HPDE6-E6E7 (cell line): Measurements from ENCODE around the gene MINDY3.

Experiments
- DNase-seq: peaks from one replicate; pipeline ENCODE4 v3.0.0; 2011; ENCODE audit warnings: missing footprints; ENCODE audit errors: extremely low spot score

Gene MINDY3

DNA sequence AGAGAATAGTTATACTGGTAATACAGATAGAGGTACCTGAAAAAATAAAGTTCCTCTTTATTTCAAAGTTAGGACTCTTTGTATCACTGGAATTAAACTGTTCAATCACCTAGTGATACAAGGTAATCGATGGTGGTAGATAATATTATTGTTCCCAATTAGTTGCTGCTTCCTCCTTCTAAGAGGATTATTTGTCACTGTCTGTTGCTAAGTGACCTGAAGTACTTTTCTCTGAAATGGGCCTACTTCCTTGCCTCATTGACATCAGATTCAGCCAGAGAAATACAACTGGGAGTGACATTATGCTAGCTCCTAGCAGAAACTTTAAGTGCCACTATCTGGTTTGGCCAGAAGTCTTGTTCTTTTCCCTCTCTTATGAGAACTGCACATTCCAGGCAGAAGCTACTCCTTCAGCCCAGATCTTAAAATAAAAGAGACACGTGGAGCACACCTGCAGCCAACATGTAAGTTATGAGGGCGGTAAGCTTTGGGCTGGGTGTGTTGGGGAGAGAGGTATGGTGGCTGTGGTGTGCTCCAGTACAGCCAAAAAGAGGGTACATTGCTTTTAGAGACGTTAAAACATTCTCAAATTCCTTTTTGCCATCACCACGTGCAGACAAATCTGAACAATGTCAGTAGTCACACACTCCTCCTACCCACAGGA is 54.8 kb downstream of the MINDY3 start:
- DNase-seq: no peak

DNA sequence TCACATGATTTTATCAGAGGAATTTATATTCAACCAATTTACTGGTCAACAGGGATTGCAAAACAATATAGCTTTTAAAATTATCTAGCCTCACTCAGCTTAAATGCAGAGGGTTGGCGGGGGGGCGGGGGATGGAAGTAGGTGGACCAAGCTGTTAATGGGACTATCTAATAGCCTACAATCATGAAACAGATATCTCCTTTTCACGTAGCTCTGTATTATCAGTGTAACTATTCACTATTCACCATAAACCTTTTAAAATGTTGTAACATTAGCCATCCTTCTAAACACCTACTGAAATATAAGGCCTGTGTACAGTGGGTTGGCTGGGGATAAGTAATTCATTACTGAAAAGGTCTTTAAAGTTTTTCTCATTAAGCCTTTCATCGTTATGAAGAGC is 56.2 kb downstream of the MINDY3 start:
- no peak for DNase-seq

DNA sequence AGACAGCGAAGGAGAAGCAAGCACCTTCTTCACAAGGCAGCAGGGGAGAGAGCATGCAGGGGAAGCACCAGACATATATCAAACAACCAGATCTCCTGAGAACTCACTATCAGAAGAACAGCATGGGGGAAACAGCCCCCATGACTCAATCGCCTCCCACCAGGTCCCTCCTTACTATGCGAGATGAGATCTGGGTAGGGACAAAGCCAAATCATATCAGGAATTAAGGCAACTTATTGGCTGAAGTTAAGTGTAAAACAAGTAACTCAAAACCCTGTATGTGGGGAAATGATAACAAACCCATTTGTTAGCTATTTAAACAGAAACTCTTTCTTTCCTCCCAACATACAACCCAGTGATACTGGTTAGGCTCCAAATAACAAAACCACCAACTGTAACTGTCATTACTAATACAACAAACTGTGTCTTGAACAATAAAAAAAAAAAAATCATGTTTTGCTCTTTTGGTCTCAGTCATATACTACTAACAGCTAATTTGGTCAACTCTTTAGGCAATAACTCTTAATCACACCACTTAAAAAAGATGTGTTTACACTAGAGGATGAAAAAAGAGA is 57.8 kb downstream of the MINDY3 start:
- DNase-seq: no peak

DNA sequence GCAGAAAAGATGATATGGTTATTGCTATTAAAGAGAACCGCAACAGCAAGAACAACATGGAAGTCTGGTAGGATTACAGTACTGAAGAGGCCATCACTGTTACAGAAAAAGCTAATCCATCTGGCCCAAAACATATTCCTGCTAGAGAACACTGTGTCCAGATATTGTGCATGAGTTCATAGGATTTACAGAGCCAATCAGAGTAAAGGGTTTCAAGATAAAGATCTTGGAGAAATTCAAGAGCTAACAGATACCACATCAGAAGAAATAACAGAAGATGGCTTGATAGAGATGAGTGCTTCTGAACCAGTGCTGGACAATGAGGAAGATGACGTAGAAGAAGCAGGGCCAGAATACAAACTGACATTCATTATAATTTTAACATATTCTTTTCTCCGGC is 58.7 kb downstream of the MINDY3 start:
- DNase-seq: no peak

DNA sequence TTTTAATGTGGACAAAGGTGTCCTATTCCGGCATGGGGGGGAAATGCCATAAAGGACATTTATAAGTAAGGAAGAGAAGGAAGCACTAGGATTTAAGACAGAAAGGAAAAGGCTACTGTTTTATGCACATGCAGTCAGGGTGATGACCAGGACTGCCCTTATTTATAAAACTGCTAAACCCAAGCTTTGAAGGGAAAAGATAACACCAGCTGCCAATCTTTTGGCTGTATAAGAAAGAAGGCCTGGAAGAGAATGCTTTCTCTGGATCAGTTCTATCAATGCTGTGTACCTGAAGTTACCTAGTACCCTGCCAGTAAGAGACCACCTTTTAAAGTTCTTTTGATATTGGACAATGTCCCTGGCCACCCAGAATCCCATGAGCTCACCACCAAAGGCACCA is 59.2 kb downstream of the MINDY3 start:
- DNase-seq: no peak

DNA sequence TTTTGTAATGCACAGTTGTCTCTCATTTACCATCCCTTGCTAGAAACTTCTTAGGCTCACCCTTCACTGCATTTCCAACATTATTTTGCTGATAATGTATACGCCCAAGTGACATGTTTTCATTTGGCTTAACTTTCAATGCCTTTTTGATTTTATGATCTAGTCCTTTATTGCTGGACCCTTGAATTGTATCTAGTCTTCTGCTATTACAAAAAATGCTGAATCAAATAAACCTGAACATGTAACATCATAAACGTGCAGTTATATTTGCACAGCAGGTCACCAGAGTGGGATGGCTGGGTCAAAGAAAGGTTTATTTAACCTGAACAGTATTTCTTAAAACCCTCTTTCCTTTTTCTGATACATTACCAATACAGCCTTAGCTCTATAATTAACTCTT is 63.0 kb downstream of the MINDY3 start:
- DNase-seq: no peak

DNA sequence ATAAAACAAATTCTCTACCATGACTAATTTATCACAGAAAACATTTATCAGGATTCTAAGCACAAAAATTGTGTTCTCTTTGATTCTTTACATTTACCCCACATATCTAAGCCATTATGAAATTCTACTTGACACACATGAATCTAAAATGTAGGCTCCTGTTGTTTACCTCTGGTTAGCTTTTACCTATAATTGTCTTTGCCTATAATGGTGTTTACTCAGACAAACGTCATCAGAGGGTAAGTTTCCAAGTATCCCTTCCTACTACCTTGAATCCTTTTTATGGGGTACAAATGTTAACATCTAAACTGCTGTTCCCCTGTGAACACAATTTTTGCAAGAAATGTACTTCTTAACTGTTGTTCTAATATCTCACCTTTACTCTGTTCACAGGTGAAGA is 63.5 kb downstream of the MINDY3 start:
- DNase-seq: no peak

DNA sequence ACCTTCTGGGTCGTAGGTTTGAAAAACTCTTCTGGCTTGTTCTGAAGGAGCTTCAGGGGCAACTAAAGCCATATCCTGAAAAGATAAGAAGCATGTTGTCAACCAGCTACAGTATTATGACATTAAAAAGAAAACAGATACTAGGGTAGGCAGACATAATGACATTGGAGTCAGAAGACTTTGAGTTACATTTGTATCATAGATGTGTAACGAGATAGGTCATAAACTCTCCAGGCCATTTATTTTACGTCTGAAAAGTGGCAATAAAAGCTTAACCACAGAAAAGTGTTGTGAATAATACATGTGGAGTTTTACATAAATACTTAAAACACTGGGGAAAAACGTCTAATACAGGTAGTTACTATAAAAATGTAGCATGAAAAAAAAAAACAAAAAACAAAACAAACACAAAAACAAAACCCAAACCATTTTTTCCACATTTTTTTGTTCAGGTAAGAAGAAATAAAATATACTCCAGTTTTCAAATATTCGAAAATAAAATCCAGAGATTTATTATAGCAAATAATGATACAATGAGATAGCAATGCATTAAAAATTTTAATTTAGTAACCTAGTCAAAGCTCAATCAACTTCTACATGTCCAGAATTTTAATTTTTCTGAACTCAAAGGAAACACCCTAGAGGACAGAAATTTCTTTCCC is 64.1 kb downstream of the MINDY3 start:
- DNase-seq: no peak

DNA sequence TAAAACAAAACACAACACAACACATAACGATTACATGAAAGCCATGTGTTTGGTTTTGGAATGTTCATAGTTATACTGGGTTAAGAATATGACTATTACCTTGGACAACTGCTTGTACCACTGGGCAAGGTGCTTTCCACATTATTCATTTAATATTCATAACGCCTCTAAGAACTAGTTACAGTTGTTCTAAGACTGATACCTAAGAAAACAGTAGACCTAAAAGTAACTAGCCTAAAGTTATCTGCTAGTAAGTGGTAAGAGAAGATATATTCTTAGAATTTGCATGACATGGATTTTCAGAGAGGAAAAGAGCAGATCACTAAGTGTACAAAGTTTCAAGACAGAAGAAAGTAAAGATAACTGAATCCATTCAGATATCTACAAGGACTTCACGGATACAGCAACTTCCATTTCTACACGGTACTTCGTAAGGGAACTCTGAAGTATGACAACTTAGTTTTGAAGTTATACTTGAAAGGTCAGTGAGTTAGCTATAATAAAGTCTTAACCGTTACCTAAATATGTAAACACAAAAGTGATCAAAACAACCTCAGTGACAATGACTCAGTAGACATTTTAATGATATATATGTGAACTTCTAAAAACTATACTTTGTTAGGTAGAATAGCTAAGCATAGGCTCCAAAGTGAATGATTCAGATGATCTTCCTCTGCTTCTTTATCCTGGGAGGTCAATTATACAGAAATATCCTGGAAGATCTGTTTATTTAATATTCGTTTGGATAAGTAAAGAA is 65.1 kb downstream of the MINDY3 start:
- DNase-seq: no peak

DNA sequence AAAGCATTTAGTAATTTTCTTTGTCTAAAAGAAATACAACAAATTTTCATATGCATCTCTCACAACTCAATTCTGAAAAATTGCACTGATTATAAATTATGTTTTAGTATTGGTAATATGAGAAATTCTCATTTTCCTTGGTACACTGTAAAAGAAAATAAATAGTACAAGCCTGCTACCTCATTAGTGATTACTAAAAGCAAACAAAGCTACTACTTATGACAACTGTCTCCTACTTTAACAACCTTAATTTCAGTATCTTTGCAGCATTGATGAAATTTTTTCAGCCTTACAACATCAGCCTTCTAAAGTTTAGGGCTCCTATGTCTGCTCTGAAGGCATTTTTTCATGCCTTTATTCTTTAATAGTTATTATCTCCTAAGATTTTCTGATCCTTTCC is 65.7 kb downstream of the MINDY3 start:
- no peak for DNase-seq

DNA sequence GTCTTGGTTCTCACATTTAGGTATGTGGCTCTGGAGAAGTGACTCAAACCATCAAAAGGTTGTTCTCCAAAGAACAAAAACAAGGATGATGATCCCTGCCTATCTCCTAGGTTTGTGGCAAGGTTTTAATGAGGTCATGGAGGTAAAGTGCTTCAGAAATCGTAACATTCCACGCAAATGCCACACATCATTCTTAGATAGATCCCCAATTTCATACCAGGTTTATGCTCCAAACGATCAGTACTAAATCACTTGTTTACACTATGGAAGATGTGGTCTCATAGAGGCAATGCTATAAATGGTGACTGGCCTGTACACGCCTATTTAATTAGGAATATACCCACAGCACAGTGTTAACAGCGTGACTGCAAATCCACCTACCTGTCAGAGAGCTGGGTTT is 66.6 kb downstream of the MINDY3 start:
- DNase-seq: no peak

DNA sequence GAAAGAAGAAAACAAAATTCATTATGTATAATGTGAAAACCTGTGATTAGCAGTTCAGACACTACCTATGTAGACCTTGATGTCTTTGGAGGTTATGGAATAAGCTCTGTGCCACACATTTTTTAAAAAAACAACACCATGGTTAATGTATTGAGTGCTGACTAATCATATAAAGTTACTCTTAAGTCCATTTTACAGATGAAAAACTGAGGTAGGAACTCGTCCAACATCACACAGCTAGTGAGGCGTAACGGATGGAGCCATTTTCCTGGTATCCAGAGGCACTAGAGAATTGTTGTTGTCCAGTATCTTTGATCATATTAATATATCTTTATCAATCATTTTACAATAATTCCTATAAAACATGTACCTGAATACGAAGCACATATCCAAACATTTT is 67.5 kb downstream of the MINDY3 start:
- DNase-seq: no peak

DNA sequence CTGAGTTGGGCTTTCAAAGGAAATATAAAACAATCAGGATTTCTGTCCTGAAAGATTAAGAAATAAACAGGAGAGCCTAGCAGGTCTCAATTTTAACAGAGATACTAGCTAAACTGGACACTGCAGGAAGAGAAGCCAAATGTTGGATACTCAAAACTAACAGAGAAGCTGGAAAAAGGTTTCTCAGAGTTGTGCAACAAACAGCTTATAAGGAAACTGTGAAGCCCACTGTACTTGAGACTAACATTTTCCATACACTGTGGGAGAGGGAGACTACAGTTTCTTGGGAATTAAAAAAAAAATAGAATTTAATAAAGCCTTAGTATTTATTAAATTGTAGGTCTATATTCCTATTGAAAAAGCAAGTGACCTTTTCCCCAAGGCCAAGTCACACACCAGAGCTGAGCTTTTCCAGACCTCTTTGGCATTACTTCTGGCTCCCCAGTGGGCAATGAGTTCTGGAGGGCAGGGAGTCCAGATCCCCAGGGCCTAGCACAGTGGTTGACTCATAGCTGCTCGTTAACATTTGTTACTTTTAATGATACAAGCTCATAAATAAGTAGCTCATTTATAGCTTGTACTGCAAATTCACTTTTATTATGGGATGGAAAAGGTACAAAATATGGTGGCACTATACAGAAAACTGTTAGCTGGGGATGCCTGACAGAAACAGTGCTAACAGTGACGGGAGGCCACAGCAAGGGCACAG is 68.3 kb downstream of the MINDY3 start:
- no peak for DNase-seq

DNA sequence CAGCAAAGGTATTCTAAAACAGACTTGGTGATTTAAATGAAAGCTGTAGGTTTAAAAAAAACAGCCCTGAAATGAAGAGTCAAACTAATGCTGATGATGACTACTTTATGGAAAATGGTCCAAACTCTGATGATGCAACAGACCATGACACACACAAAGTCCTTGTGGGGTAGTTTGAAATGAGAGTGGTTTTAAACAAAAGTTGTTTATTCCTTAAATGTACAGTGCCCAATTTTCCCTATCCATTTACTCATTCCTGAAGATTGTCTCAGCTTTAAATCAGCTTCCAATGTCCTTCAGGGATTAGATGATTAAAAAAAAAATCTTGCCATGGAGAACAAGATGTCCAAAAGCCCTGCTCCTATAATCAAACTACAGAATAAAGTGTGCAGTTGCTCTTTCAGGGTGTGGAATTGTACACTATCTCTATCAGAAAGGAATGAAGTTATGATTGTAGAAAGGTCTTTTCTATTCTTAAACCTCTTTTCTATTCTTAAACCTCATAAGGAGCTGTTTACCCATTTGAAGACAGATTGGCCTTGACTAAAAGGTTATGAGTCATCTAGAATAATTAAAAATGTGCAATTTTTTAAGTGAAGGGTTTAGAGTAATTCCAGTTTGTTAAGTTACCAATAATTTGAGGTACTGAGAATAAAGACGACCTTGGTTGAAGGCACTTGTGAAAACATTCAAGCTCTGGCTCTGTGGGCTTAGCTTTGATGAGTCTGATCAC is 70.3 kb downstream of the MINDY3 start:
- no peak for DNase-seq

DNA sequence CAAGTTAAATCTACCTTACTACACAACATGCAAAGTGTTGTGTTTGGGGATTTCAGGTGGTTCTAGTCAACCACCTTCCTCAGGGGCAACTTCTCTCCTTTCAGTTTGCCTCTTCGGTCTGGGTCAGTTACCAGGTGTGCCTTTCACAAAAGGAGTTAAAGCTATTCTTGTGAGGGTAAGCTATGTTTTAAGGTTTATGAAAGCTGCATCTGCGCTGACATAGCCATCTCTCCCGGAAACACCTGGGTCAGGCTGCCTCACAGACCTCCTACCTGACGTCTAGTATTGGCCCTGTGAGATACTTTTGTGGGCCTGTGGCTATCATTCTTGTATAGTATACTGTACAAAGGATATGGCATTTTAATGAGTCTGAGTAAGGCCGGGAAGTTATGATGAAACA is 72.9 kb downstream of the MINDY3 start:
- DNase-seq: no peak

DNA sequence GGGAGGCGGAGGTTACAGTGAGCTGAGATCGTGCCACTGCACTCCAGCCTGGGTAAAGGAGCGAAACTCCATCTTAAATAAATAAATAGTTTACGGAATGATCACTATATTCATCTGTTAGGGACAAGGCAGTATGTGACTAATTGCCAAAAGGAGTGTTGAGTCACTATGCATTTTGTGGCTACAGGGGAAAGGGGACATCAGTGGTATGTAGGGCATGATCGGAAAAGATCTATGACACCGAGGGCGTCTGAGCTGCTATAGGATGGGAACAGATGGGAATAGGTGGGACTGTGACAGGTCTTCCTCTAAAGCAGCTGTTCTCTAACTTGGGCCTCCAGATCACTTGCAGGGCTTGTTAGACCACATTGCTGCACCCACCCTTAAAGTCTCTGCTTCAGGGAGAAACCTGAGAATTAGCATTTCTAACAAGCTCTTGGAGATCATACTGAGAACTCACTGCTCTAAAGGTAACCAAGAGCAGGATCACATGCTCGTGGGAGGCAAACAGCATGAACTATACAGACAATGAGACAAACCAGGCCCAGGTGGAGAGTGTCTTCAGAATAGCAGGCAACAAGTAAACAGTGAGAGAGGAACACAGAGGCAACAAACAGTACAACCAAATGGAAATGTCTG is 75.5 kb downstream of the MINDY3 start:
- DNase-seq: no peak

DNA sequence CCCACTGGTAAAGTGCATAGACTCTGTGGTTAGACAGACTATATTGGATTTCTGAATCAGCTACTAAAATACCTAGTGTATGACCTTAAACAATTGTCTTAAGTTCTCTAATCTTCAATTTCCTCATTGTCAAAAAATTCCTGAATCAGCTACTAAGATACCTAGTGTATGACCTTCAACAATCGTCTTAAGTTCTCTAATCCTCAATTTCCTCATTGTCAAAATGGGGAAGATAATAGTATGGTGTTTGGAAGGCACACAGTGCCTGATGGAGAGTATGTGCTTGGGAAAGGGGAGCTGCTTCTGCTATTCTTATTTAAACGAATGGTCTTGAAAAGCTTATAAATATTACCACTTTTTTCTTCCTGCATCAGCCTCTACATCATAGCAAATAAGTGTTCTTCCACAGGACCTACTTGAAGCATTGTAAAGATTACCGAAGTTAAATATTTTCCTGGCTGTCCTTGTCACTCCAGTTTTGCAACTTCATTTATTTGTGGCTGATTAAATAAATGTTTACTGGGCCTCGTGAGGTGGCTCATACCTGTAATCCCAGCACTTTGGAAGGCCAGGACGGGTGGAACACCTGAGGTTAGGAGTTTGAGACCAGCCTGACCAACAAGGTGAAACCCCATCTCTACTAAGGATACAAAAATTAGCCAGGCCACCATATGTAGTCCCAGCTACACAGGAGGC is 76.2 kb downstream of the MINDY3 start:
- DNase-seq: no peak

DNA sequence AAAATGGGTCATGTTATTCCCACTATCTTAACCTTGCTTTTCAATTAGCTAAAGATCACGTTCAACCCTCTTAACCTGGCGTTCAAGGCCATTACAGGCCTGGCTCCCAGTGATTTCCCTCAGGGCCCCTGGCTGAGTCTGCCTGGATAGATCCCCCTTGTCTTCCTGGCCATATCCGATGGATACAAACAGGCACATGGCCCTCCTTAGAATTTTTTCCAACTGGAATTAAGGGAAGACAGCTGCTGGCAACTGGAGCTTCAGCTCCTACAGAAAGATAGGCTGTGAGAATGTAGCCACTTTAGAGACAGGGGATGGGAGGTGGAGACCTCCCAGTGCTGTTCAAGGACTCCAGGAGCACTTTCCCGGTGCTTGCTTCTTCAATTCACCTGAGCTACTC is 77.5 kb downstream of the MINDY3 start:
- no peak for DNase-seq

DNA sequence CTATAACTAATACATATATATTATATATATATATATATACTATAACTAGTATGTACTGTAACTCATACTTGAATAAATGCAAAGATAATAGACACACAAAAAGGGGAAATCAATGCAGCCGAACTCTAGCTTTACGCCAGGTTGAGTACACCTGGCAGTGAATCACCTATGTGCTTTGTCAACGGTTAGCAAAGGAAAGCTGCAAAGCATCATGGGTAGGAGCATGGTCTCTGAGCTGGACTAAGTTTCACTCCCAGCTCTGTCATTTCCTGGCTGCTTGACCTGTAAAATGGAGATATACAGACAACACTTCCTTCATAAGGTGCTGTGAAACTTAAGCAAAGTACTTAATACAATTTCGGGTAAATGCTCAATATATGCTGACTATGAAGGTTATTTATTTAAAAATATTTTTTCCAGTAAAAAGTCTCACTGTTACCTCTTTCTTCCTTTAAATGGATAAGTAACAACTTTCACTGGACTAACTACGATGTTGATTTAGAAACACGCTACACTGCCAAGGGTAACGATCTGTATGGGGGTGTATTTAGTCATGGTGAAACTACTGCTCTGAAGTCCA is 78.8 kb downstream of the MINDY3 start:
- DNase-seq: no peak
